Body of pancreas (tissue), 4 donors: ENCODE measurements around the gene OSBP2. TPM values are rescaled to one million over a fixed set of nuclear protein-coding genes. Genes with fewer than 3 reads are reported as not detected.

Experiments
- ATAC-seq: fragments of 150-250 bp; one replicate; pipeline ENCODE4 v1.9.1; 2016
- DNase-seq, 4 donors: peaks; one replicate each; pipeline ENCODE4 v3.0.0-alpha.2; 2019
- H3K27ac ChIP-seq, 4 donors: fragments of 200-600 bp; sonication (generic); 1 replicate in 3 of 4; 2 replicates in 1 of 4; pipeline versions ENCODE4 v1.5.1 to v1.6.1; 2016 to 2019; ENCODE audit warnings: mild to moderate bottlenecking in 1 of 4, mixed read lengths in 1 of 4, moderate library complexity in 1 of 4
- H3K27me3 ChIP-seq, 2 donors: fragments of 200-600 bp; sonication (generic); one replicate each; pipeline ENCODE4 v1.6.0; 2016; ENCODE audit warnings: mild to moderate bottlenecking in 1 of 2
- H3K36me3 ChIP-seq, 2 donors: fragments of 200-600 bp; sonication (generic); replicated peaks in 1 of 2; 2 replicates each; pipeline ENCODE4 v1.5.1; 2016; ENCODE audit warnings: low read depth in 2 of 2; ENCODE audit not compliant: insufficient read depth in 1 of 2
- H3K4me1 ChIP-seq: fragments of 200-600 bp; sonication (generic); one replicate; pipeline ENCODE4 v1.6.0; 2016
- H3K4me3 ChIP-seq, 2 donors: fragments of 200-600 bp; sonication (generic); 1 replicate in 1 of 2; 2 replicates in 1 of 2; pipeline ENCODE4 v1.5.1; 2016 to 2019
- H3K9me3 ChIP-seq, 3 donors: fragments of 200-600 bp; sonication (generic); 1 replicate in 2 of 3; 2 replicates in 1 of 3; pipeline ENCODE4 v1.5.1; 2016
- CTCF ChIP-seq, 7 experiments: fragments of 450-650 bp in 4 of 7; fragments of 200-600 bp in 3 of 7; sonication (generic) in 3 of 7; IDR thresholded peaks; one replicate each; pipeline ENCODE4 v1.5.1; 2016 to 2019; ENCODE audit warnings: antibody characterized with exemption in 7 of 7
- POLR2A ChIP-seq, 3 donors: fragments of 450-650 bp; IDR thresholded peaks; one replicate each; pipeline ENCODE4 v1.6.1; 2016; ENCODE audit warnings: antibody characterized with exemption in 3 of 3, mild to moderate bottlenecking in 2 of 3
- WGBS, 2 donors: methylation state at CpG; one replicate each; pipeline ENCODE4 v1.1.5; 2017; 5-methylcytosine and 5-hydroxymethylcytosine counted together
- intact Hi-C: fragments of 100-400 bp; cut with DNase I; formaldehyde crosslinking; loops from one replicate; pipeline ENCODE4 v1.15.1; 2023
- total RNA-seq, 2 donors: library from RNA; depleted of rRNA; stranded (reverse); fragments of >200 nt; gene quantifications; one replicate each; pipeline ENCODE4 v1.1.0, GENCODE V29; 2016

The OSBP2 gene
- total RNA-seq, 2 donors from 2014 or later = 2.3 to 3.0 TPM

GRCh38 chr22:30873661-30874060 lies 179.0 kb downstream of the OSBP2 start:
- Histone ChIP-seq H3K36me3 (no peaks in the 10 kb centered on the region), H3K27me3 (no peaks in the 10 kb centered on the region), H3K4me3 (no peak overlapping the region), H3K27ac (no peak overlapping the region), H3K4me1 (no peaks in the 10 kb centered on the region), H3K9me3 (no peaks in the 10 kb centered on the region)
- intact Hi-C loops = no loop called here
- no peak for ATAC-seq
- no peak for DNase-seq
- TF ChIP-seq CTCF (IDR thresholded peaks at IDR 0.05) (no peak), POLR2A (IDR thresholded peaks at IDR 0.05) (no peak)
- 83 to 100% methylated on average over 6 to 7 of the region's 7 CpGs for WGBS, 2 donors

GRCh38 chr22:30874431-30875370 lies 180.0 kb downstream of the OSBP2 start:
- intact Hi-C loops = no loop called here
- Histone ChIP-seq H3K36me3 (no peaks in the 10 kb centered on the region), H3K9me3 (no peaks in the 10 kb centered on the region), H3K27ac (no peak overlapping the region), H3K4me1 (no peaks in the 10 kb centered on the region), H3K27me3 (no peaks in the 10 kb centered on the region), H3K4me3 (no peak overlapping the region)
- TF ChIP-seq POLR2A (IDR thresholded peaks at IDR 0.05) (no peak), CTCF (IDR thresholded peaks at IDR 0.05) (no peak)
- ATAC-seq (no peak), DNase-seq (no peak)
- 89 to 92% methylated on average over 14 to 21 of the region's 21 CpGs for WGBS, 2 donors

GRCh38 chr22:30875481-30876215 lies 181.0 kb downstream of the OSBP2 start:
- Histone ChIP-seq H3K27me3 (no peaks in the 10 kb centered on the region), H3K4me1 (no peaks in the 10 kb centered on the region)
- no peak for ATAC-seq

GRCh38 chr22:30876221-30876751 lies 181.6 kb downstream of the OSBP2 start:
- no peak for ATAC-seq
- intact Hi-C loops = no loop called here
- Histone ChIP-seq H3K4me3 (no peak overlapping the region), H3K9me3 (no peaks in the 10 kb centered on the region), H3K27ac (no peak overlapping the region), H3K27me3 (no peaks in the 10 kb centered on the region), H3K4me1 (no peaks in the 10 kb centered on the region), H3K36me3 (no peaks in the 10 kb centered on the region)
- no peak for DNase-seq
- no peak for TF ChIP-seq CTCF (IDR thresholded peaks at IDR 0.05)
- 83 to 90% methylated on average over 6 to 9 of the region's 9 CpGs for WGBS, 2 donors

More at GRCh38 chr22:30875481-30876215, 181.0 kb downstream of the OSBP2 start:
- no peaks in the 10 kb centered on the region for H3K9me3 ChIP-seq
- no peak overlapping the region for H3K27ac ChIP-seq
- no peak for TF ChIP-seq POLR2A (IDR thresholded peaks at IDR 0.05)
- no peak for TF ChIP-seq CTCF (IDR thresholded peaks at IDR 0.05)
- DNase-seq = no peak
- intact Hi-C loops = no loop called here
- no peaks in the 10 kb centered on the region for H3K36me3 ChIP-seq
- H3K4me3 ChIP-seq = no peak overlapping the region
- 77 to 86% methylated on average over 10 to 17 of the region's 17 CpGs for WGBS, 2 donors
